ENCODE data around the gene C1QTNF4.
"Not testable (repeated sequence)": the region's sequence is repeated elsewhere in the genome, so short reads cannot be mapped to it uniquely, and the experiment has no call there.

The C1QTNF4 gene

DNA sequence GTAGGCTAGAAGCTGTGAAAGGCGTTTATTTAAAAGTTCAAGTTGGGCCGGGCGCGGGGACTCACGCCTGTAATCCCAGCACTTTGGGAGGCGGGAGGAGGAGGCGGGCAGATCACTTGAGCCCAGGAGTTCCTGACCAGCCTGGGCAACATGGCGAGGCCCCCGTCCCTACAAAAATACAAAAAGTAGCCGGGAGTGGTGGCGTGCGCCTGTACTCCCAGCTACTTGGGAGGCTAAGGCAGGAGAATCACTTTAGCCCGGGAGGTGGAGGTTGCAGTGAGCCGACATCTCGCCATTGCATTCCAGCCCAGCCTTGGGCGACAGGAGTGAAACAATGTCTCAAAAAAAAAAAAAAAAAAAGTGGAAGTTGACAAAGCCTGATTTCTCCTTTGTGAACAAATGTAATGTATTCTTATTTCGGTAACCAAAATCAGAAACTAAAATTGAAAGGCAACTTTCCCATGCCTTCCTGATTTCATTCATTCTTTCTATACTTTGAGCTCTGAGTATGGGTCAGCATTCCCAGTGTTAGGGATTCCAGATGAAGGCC, 28.0 kb downstream of the C1QTNF4 start:
- no peaks in the 10 kb centered on the region; the same call in 1 of the 2 replicates for H3K9me3 ChIP-seq (ENCODE audit: control insufficient read depth, insufficient read depth, low read length)
- H3K4me1 ChIP-seq (ENCODE audit: insufficient read depth, low read length): no peaks in the 10 kb centered on the region
- peak overlapping the region; percentile 72 for H3K9ac ChIP-seq (ENCODE audit: low read depth, low read length)
- H3K36me3 ChIP-seq (ENCODE audit: insufficient read depth, low read length): peaks cover 6% of the 10 kb centered on the region; the same call in 1 of the 2 replicates

DNA sequence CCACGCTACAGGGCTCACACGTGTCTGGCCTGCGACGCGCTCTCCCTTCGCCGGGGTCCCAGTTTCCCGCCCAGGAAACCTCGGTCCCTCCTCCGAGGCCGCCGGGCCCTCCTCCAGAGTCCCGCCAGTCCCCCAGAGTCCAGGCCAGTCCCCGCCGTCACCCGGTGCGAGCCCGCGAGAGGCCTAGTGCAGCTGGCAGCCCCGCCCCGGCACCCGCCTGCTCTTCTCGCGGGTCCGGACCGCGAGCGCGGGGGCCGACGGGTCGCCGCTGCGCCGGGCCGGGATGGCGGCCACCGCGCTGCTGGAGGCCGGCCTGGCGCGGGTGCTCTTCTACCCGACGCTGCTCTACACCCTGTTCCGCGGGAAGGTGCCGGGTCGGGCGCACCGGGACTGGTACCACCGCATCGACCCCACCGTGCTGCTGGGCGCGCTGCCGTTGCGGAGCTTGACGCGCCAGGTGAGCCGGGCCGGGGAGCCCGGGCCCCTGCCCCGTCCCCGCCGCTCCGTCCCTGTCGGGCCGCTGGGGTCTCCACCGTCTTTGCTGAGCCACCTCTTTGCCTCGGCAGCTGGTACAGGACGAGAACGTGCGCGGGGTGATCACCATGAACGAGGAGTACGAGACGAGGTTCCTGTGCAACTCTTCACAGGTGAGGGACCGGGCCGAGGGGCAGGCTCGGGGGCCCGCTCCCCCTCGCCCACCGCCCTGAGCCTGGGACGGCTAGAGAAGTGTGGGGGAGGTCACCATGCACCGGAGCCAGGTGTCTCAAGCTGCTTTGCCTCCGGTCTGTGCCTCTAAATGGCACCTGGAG, 28.7 kb downstream of the C1QTNF4 start, which contains the start of gene PTPMT1:
Gene PTPMT1 (plus strand): TSS at position 260 of the 809 bp plus-strand sequence. CDS start 24 bp downstream, at position 284.
- H3K9me3 ChIP-seq (ENCODE audit: control insufficient read depth, insufficient read depth, low read length): no peaks in the 10 kb centered on the region; the same call in 1 of the 2 replicates
- peak within 1 kb of the TSS; percentile 72 for H3K9ac ChIP-seq (ENCODE audit: low read depth, low read length)
- H3K36me3 ChIP-seq (ENCODE audit: insufficient read depth, low read length): peaks cover 6% of the 10 kb centered on the region; the same call in 1 of the 2 replicates
- no peaks in the 10 kb centered on the region for H3K4me1 ChIP-seq (ENCODE audit: insufficient read depth, low read length)

DNA sequence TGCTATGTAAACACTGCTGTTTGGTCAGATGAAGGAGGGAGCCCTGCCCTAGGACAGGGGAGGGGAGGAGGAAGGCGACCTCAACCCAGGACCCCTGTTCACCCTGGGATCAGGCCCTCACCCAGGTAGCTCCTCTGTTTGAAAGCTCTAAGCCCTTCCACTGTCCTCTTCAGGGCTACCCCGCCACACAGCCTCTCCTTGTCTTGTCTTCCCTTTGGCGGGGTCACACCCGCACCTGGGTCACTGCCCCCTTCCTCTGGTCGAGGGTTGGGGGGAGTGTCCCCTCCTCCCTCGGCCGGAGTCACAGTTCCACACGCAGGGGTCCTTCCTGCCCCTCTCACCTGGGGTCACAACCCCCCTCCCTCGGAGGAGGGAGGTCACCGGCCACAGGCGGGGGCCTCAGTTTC, 29.3 kb downstream of the C1QTNF4 start:
- Histone ChIP-seq H3K4me1 (ENCODE audit: insufficient read depth, low read length) (no peaks in the 10 kb centered on the region), H3K9me3 (ENCODE audit: control insufficient read depth, insufficient read depth, low read length) (no peaks in the 10 kb centered on the region; the same call in 1 of the 2 replicates), H3K36me3 (ENCODE audit: insufficient read depth, low read length) (peaks cover 6% of the 10 kb centered on the region; the same call in 1 of the 2 replicates), H3K9ac (ENCODE audit: low read depth, low read length) (peak overlapping the region; percentile 72)

DNA sequence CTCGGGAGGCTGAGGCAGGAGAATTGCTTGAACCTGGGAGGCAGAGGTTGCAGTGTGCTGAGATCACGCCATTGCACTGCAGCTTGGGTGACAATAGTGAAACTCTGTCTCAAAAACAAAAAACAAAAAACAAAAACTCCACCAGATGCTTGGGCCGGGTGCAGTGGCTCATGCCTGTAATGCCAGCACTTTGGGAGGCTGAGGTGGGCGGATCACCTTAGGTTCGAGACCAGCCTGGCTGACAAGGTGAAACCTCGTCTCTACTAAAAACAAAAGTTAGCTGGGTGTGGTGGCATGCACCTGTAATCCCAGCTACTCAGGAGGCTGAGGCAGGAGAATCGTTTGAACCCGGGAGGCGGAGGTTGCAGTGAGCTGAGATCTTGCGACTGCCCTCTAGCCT, 29.8 kb downstream of the C1QTNF4 start:
- H3K9ac ChIP-seq (ENCODE audit: low read depth, low read length): peak overlapping the region; percentile 72; the same call in 1 of the 2 replicates
- H3K9me3 ChIP-seq (ENCODE audit: control insufficient read depth, insufficient read depth, low read length); H3K4me1 ChIP-seq (ENCODE audit: insufficient read depth, low read length); H3K36me3 ChIP-seq (ENCODE audit: insufficient read depth, low read length): not testable (repeated sequence)

DNA sequence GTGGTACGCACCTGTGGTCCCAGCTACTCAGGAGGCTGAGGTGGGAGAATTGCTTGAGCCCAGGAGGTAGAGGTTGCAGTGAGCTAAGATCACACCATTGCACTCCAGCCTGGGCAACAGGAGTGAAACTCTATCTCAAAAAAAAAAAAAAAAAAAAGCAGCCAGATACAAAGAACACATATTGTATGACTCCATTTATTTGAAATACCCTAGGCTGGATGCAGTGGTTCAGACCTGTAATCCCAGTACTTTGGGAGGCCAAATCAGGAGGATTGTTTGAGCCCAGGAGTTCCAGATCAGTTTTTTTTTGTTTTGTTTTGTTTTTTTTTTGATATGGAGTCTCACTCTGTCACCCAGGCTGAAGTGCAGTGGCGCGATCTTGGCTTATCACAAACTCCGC, 31.8 kb downstream of the C1QTNF4 start:
- H3K36me3 ChIP-seq (ENCODE audit: insufficient read depth, low read length); H3K4me1 ChIP-seq (ENCODE audit: insufficient read depth, low read length); H3K9ac ChIP-seq (ENCODE audit: low read depth, low read length); H3K9me3 ChIP-seq (ENCODE audit: control insufficient read depth, insufficient read depth, low read length): not testable (repeated sequence)

DNA sequence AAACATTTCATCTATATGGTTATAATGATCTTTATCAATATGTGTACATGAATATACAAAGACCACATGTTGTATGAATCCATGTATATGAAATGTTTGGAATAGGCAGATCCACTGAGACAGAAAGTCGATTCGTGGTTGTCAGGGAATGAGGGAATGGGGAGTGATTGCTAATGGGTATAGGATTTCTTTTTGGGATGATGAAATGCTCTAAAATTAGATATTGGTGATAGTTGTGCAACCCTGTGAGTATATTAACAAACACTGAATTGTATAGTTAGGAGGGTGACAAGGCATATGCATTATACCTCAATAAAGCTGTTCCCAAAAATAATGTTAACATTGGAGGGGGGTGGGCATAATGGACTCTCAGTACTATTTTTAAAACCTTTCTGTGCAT, 33.8 kb downstream of the C1QTNF4 start:
- H3K9me3 ChIP-seq (ENCODE audit: control insufficient read depth, insufficient read depth, low read length): no peaks in the 10 kb centered on the region
- no peaks in the 10 kb centered on the region for H3K36me3 ChIP-seq (ENCODE audit: insufficient read depth, low read length)
- no peak overlapping the region for H3K9ac ChIP-seq (ENCODE audit: low read depth, low read length)
- H3K4me1 ChIP-seq (ENCODE audit: insufficient read depth, low read length): no peaks in the 10 kb centered on the region

DNA sequence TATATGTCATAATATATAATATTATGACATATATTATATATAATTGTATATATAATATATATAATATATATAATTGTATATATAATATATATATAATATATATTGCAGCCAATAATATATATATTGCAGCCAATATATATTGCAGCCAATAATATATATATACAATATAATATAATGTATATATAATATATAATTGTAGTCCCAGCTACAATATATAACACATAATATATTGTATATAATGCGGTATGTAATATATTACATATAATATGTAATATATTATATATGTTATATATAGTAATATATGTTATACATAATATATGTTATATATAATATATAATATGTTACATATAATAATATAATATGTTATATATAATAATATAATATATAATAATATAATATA, 35.5 kb downstream of the C1QTNF4 start:
- no peaks in the 10 kb centered on the region for H3K36me3 ChIP-seq (ENCODE audit: insufficient read depth, low read length)
- peaks cover 2% of the 10 kb centered on the region; the same call in 1 of the 2 replicates for H3K4me1 ChIP-seq (ENCODE audit: insufficient read depth, low read length)
- H3K9me3 ChIP-seq (ENCODE audit: control insufficient read depth, insufficient read depth, low read length): no peaks in the 10 kb centered on the region
- H3K9ac ChIP-seq (ENCODE audit: low read depth, low read length): no peak overlapping the region

DNA sequence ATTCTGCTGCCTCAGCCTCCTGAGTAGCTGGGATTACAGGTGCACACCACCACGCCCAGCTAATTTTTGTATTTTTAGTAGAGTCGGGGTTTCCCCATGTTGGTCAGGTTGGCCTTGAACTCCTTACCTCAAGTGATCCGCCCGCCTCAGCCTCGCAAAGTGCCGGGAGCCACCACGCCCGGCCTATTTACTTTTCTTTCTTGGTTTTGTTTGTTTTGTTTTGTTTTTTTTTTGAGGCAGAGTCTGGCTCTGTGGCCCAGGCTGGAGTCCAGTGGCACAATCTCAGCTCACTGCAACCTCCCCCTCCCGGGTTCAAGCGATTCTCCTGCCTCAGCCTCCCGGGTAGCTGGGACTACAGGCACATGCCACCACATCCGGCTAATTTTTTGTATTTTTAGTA, 37.2 kb downstream of the C1QTNF4 start:
- not testable (repeated sequence) for H3K9ac ChIP-seq (ENCODE audit: low read depth, low read length); H3K4me1 ChIP-seq (ENCODE audit: insufficient read depth, low read length); H3K36me3 ChIP-seq (ENCODE audit: insufficient read depth, low read length); H3K9me3 ChIP-seq (ENCODE audit: control insufficient read depth, insufficient read depth, low read length)

DNA sequence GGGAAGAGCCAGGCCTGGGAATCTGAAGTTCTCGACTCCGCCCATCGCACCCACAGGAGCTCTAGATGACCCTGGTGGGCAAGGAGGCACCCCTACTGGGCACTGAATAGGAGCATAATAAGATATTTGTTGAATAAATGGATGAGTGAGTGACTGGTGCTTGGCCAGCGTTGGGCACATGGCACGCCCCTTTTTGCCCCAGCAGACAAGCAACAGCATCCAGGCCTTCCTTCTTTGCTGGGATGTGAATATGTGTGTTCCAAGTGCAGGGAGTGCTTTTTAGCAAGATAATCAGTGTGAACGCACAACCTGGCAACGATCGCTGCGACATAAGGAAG, 40.8 kb downstream of the C1QTNF4 start:
- peaks cover 14% of the 10 kb centered on the region for H3K4me1 ChIP-seq (ENCODE audit: insufficient read depth, low read length)
- no peaks in the 10 kb centered on the region for H3K36me3 ChIP-seq (ENCODE audit: insufficient read depth, low read length)
- H3K9me3 ChIP-seq (ENCODE audit: control insufficient read depth, insufficient read depth, low read length): no peaks in the 10 kb centered on the region
- peak overlapping the region; percentile 96 for H3K9ac ChIP-seq (ENCODE audit: low read depth, low read length)

DNA sequence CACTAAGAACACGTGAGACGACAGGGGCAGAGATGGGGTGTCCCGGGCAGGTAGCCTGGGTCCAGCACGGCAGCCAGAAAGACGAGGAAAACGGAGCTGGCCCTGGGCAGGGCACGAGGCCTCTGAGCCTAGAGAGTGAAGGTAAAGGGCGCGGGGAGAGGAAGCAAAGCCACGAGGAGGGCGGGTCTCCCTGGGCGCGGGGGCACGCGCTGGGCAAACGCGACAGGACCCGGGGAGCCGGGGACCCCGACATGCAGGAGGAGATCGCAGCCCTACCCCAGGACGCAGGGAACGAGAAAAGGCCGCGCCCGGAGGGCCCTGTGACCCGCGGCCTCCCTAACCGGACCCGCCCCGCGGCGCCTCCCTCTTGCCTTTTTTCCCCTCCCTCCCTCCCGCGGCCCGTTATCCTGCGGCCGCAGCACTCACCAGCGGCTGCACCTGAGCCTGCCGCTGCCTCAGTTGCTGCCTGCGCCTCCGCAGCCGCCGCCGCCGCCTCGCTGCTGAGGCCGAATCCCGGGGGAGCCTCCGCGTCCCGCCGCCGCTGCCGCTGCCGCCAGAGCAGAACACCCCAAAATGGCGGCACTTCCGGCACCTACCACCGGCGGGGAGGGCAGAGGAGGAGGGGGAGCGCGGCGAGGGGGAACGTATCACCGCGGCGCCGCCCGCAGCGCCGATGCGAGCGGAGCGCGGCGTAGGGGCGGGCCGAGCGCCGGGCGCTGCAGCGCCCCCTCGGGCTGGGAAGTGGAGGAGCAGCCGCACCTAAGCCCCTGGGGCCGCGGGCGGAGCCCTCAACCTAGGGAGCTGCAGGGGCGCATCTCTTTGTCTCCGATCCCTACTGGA, 41.4 kb downstream of the C1QTNF4 start, which contains the start of gene CELF1:
Gene CELF1 (minus strand): TSS at position 567 of the 840 bp plus-strand sequence. CDS start 53,609 bp downstream, outside the sequence.
- H3K9me3 ChIP-seq (ENCODE audit: control insufficient read depth, insufficient read depth, low read length): no peaks in the 10 kb centered on the region
- no peaks in the 10 kb centered on the region for H3K36me3 ChIP-seq (ENCODE audit: insufficient read depth, low read length)
- H3K4me1 ChIP-seq (ENCODE audit: insufficient read depth, low read length): peaks cover 14% of the 10 kb centered on the region
- peak within 1 kb of the TSS; percentile 96 for H3K9ac ChIP-seq (ENCODE audit: low read depth, low read length)

DNA sequence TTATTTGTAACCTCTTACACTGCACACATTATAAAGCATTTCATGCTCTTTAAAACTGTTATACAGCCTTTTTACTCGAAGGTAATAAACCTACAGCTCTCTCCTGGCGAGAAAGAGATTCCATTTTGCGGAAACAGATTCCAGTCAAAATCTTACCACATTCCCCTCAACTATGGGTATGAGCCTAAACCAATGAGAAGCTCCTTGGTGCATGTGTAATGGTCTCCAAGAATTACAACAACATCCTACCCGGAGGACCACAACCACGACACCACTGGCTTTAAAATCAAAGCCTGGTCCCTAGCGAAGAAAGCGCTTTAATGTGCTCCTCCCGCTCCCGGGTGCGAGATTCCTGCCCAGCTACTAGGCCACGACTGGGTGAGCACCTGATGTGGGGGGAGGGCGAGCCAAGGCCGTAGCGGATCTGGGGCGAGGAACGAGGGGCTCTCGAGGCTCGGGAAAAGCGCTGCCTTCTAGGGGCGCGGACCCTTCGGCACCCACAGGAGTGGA, 42.1 kb downstream of the C1QTNF4 start:
- peaks cover 14% of the 10 kb centered on the region for H3K4me1 ChIP-seq (ENCODE audit: insufficient read depth, low read length)
- H3K9me3 ChIP-seq (ENCODE audit: control insufficient read depth, insufficient read depth, low read length): no peaks in the 10 kb centered on the region
- peak overlapping the region; percentile 96 for H3K9ac ChIP-seq (ENCODE audit: low read depth, low read length)
- no peaks in the 10 kb centered on the region for H3K36me3 ChIP-seq (ENCODE audit: insufficient read depth, low read length)

DNA sequence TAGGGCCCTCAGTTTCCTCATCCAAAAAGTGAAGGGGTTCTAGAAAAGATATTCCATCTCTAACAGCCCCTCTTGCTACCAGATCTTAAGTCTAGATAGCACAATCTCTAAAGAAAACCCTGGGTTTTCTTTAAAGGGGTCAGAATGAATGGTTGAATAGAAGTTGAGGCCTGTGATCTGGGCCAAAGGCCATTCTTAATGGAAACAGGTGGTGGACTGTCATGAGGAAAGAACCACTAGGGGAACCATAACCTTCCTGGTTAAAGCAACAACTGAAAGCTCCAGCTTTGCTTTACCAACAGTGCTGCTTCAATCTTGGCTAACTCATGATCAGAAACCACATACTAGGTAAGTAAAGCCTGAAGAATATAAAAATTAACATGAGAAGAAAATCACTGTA, 43.1 kb downstream of the C1QTNF4 start:
- Histone ChIP-seq H3K36me3 (ENCODE audit: insufficient read depth, low read length) (no peaks in the 10 kb centered on the region), H3K9ac (ENCODE audit: low read depth, low read length) (peak overlapping the region; percentile 96; the same call in 1 of the 2 replicates), H3K9me3 (ENCODE audit: control insufficient read depth, insufficient read depth, low read length) (no peaks in the 10 kb centered on the region), H3K4me1 (ENCODE audit: insufficient read depth, low read length) (peaks cover 14% of the 10 kb centered on the region)

DNA sequence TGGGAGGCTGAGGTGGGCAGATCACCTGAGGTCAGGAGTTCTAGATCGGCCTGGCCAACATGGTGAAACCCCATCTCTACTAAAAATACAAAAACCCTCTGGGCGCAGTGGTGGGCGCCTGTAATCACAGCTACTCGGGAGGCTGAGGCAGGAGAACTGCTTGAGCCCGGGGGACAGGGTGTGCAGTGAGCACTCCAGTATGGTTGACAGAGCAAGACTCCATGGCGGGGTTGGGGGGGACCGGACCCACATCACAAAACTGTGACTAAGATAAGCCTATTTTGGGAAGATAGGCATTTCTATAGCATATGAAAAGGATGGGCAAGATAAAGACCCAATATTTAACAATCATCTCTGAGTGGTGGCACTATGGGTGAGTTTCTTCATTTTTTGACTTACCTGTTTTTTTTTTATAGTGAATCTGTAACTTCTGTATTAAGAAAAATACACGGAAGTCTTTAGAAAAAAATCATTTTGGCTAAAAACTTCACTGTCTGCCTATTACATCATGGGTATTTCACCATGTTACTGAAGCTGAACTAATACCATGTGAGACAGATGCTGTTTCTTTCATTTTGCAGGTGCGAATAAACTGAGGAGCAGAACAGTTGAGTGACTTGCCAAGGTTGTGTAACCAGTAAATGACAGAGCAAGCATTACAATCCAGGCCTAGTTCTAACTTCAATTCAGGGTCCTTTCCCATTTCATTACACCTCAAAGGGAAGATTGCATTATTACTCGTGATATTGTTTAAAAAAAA, 43.7 kb downstream of the C1QTNF4 start:
- no peaks in the 10 kb centered on the region for H3K9me3 ChIP-seq (ENCODE audit: control insufficient read depth, insufficient read depth, low read length)
- peak overlapping the region; percentile 3; the same call in 1 of the 2 replicates for H3K9ac ChIP-seq (ENCODE audit: low read depth, low read length)
- H3K36me3 ChIP-seq (ENCODE audit: insufficient read depth, low read length): no peaks in the 10 kb centered on the region
- H3K4me1 ChIP-seq (ENCODE audit: insufficient read depth, low read length): peaks cover 14% of the 10 kb centered on the region

DNA sequence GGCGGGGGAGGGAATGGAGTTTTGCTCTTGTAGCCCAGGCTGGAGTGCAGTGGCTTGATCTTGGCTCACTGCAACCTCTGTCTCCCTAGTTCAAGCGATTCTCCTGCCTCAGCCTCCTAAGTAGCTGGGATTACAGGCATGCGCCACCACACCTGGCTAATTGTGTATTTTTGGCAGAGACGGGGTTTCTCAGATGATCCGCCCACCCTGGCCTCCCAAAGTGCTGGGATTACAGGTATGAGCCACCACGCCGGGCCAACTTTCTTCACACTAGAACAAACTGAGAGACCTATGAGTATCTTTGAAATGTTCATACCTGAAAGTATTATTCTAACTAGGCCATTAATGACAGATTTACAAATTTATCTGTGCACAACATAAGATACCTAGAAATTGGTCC, 47.9 kb downstream of the C1QTNF4 start:
- H3K9me3 ChIP-seq (ENCODE audit: control insufficient read depth, insufficient read depth, low read length); H3K9ac ChIP-seq (ENCODE audit: low read depth, low read length); H3K36me3 ChIP-seq (ENCODE audit: insufficient read depth, low read length); H3K4me1 ChIP-seq (ENCODE audit: insufficient read depth, low read length): not testable (repeated sequence)

Measured in ES-I3 (cell line).